Measurements from ENCODE around the gene TTLL4. TPM values are rescaled to one million over a fixed set of nuclear protein-coding genes. Genes with fewer than 3 reads are reported as not detected.

TTLL4 gene
- total and polyA plus RNA-seq, 2 of the 8 experiments (the other 6 are each of a cell fraction or from before 2014, with no cell fraction given), result 71.1 to 105 TPM

- TF ChIP-seq CHD7 (IDR thresholded peaks at IDR 0.05; ENCODE audit: insufficient replicate concordance, low read length), result no peak
- TF ChIP-seq BCL11A (IDR thresholded peaks at IDR 0.05; ENCODE audit: low read depth in 2 of 2, low read length in 2 of 2), result no peak
These were observed 22.1 kb downstream of the TTLL4 start (continued) for GRCh38 chr2:218732761-218733158.

Measured in H1 (cell line).